ENCODE results near the gene TOMM20. TPM values are rescaled to one million over a fixed set of nuclear protein-coding genes. Genes with fewer than 3 reads are reported as not detected.

Gene TOMM20
- total and polyA plus RNA-seq, 9 of the 15 experiments (the other 6 are each of a cell fraction or from before 2014, with no cell fraction given): 70.6 to 334 (median 159) TPM

GRCh38 chr1:235093013-235093695 lies 35.5 kb downstream of the TOMM20 start (continued):
- TF ChIP-seq CLOCK (CRISPR knock-in tag; IDR thresholded peaks at IDR 0.05; ENCODE audit: borderline replicate concordance): no peak
- no peak for TF ChIP-seq ZNF511 (CRISPR knock-in tag; IDR thresholded peaks at IDR 0.05)
- no peak for TF ChIP-seq BRF1 (IDR thresholded peaks at IDR 0.05; ENCODE audit: borderline replicate concordance, extremely low read depth, insufficient read length)
- no peak for TF ChIP-seq ID3 (CRISPR knock-in tag; IDR thresholded peaks at IDR 0.05)
- TF ChIP-seq ID3 (tag; IDR thresholded peaks at IDR 0.05): 0 out of 2 replicates have a peak, but pooled peaks have one; percentile 38
- no peak for TF ChIP-seq SUPT5H (IDR thresholded peaks at IDR 0.05)
- TF ChIP-seq MTF1 (CRISPR knock-in tag; IDR thresholded peaks at IDR 0.05; ENCODE audit: borderline replicate concordance): no peak
- TF ChIP-seq CBFB (CRISPR knock-in tag; IDR thresholded peaks at IDR 0.05): no peak
- no peak for TF ChIP-seq ETV6 (IDR thresholded peaks at IDR 0.05; ENCODE audit: borderline replicate concordance in 1 of 2, low read depth in 2 of 2, low read length in 1 of 2)
- no peak for TF ChIP-seq ETV6 (CRISPR knock-in tag; IDR thresholded peaks at IDR 0.05; ENCODE audit: borderline replicate concordance)
- no peak for TF ChIP-seq OTX1 (CRISPR knock-in tag; IDR thresholded peaks at IDR 0.05)
- TF ChIP-seq PHTF2 (CRISPR knock-in tag; IDR thresholded peaks at IDR 0.05): no peak
- TF ChIP-seq NR2C2 (CRISPR knock-in tag; IDR thresholded peaks at IDR 0.05): 0 out of 2 replicates have a peak, but pooled peaks have one; percentile 6
- no peak for TF ChIP-seq NR2C2 (tag; IDR thresholded peaks at IDR 0.05)
- peak; percentile 58; the same call in 1 of the 2 replicates for TF ChIP-seq RB1 (IDR thresholded peaks at IDR 0.05; ENCODE audit: low read depth)
- no peak for TF ChIP-seq ZNF77 (CRISPR knock-in tag; IDR thresholded peaks at IDR 0.05)
- TF ChIP-seq ELK1 (CRISPR knock-in tag; IDR thresholded peaks at IDR 0.05): no peak
- no peak; the same call in 1 of the 2 replicates for TF ChIP-seq ZBTB33 (CRISPR knock-in tag; IDR thresholded peaks at IDR 0.05)
- TF ChIP-seq TCFL5 (CRISPR knock-in tag; conservative IDR thresholded peaks at IDR 0.05): no peak
- TF ChIP-seq ARID2 (IDR thresholded peaks at IDR 0.05): no peak
- no peak for TF ChIP-seq ZBTB9 (CRISPR knock-in tag; IDR thresholded peaks at IDR 0.05)
